Stimulated activated CD4-positive, alpha-beta T cell treated with anti-CD3 and anti-CD28 coated beads, Interleukin-2, amount 100 ng/mL, for 48 hours (primary cell): ENCODE data around the gene RLN2.

Experiments used
- DNase-seq, 2 donors: peaks; one replicate each; pipeline ENCODE4 v3.0.0-alpha.2; 2020

The RLN2 gene

GRCh38 chr9:5265939-5266338, 38.6 kb downstream of the RLN2 start:
- no peak for DNase-seq

DNA sequence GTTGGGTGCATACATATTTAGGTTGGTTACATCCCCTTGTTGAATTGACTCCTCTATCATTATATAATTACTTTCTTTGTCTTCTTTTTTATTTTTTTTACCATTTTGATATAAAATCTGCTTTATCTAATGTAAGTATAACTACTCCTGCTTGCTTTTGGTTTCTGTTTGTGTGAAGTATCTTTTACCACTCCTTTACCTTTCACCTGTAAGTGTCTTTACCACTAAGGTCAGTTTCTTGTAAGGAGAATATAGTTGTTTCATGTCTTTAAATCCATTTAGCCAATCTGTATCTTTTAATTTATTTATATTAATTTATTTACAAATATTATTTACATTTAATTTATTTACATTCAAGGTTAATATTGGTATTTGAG, 40.3 kb downstream of the RLN2 start:
- no peak for DNase-seq

GRCh38 chr9:5263351-5264218, 40.9 kb downstream of the RLN2 start:
- DNase-seq = no peak
